K562 (cell line): ENCODE results near the gene C17orf50. TPM values are rescaled to one million over a fixed set of nuclear protein-coding genes. Genes with fewer than 3 reads are reported as not detected.
A peak's percentile ranks its signal among the peaks of the same experiment; 100 is the strongest.

Experiments
- CBFA2T3 ChIP-seq: fragments of 450-650 bp; IDR thresholded peaks from 2 replicates; pipeline ENCODE4 v1.6.1; 2017
- DPF2 ChIP-seq: fragments of 450-650 bp; IDR thresholded peaks from 2 replicates; pipeline ENCODE4 v1.6.1; 2016
- GTF3C2 ChIP-seq: IDR thresholded peaks from 3 replicates; pipeline ENCODE4 v1.6.1; 2011; ENCODE audit warnings: borderline replicate concordance, mild to moderate bottlenecking, moderate library complexity; ENCODE audit not compliant: insufficient read length; ENCODE audit errors: extremely low read depth
- MAX ChIP-seq: sonication (generic); formaldehyde crosslinking; IDR thresholded peaks from 2 replicates; pipeline ENCODE4 v1.9.0; 2022; ENCODE audit warnings: mild to moderate bottlenecking, missing genetic modification reagents
- MCM2 ChIP-seq: fragments of 450-650 bp; IDR thresholded peaks from 2 replicates; pipeline ENCODE4 v1.6.1; 2017; ENCODE audit warnings: low read depth, mild to moderate bottlenecking
- MTA2 ChIP-seq: fragments of 450-650 bp; IDR thresholded peaks from 2 replicates; pipeline ENCODE4 v1.6.1; 2016; ENCODE audit warnings: low read depth
- MXI1 ChIP-seq: IDR thresholded peaks from 2 replicates; pipeline ENCODE4 v1.6.1; 2011; ENCODE audit warnings: low read depth, mild to moderate bottlenecking, improper control_type of control experiment, low read length
- NCOR1 ChIP-seq: fragments of 450-650 bp; IDR thresholded peaks from 2 replicates; pipeline ENCODE4 v1.6.1; 2016; ENCODE audit warnings: mild to moderate bottlenecking, moderate library complexity
- PBX2 ChIP-seq, 2 experiments: IDR thresholded peaks in 1 of 2; conservative IDR thresholded peaks in 1 of 2; 2 replicates each; pipeline ENCODE4 v1.6.1; 2016; ENCODE audit warnings: low read depth in 2 of 2, mild to moderate bottlenecking in 1 of 2, missing compliant biosample characterization in 1 of 2, missing genetic modification characterization in 1 of 2, moderate library complexity in 1 of 2
- TAL1 ChIP-seq: fragments of 450-650 bp; IDR thresholded peaks from 2 replicates; pipeline ENCODE4 v1.6.1; 2016; ENCODE audit warnings: mild to moderate bottlenecking
- TCF3 ChIP-seq: sonication (generic); formaldehyde crosslinking; IDR thresholded peaks from 2 replicates; pipeline ENCODE4 v1.4.0; 2020; ENCODE audit warnings: mild to moderate bottlenecking, missing genetic modification reagents
- TCF7 ChIP-seq: sonication (generic); IDR thresholded peaks from 2 replicates; pipeline ENCODE4 v1.6.1; 2016; ENCODE audit warnings: antibody characterized with exemption, borderline replicate concordance
- ZNF518B ChIP-seq: fragments of 250-450 bp; sonication (Bioruptor Pico); IDR thresholded peaks from 2 replicates; pipeline ENCODE4 v1.5.0; 2021; ENCODE audit warnings: mild to moderate bottlenecking, moderate library complexity
- ZNF639 ChIP-seq, 2 experiments: fragments of 200-800 bp in 1 of 2; sonication (Bioruptor generic) in 1 of 2; sonication (generic) in 1 of 2; formaldehyde crosslinking in 1 of 2; IDR thresholded peaks in 1 of 2; conservative IDR thresholded peaks in 1 of 2; 2 replicates each; pipeline versions ENCODE4 v1.5.0 to v1.6.1; 2016 to 2020; ENCODE audit warnings: missing compliant biosample characterization in 1 of 2, missing genetic modification characterization in 1 of 2, missing genetic modification reagents in 1 of 2
- polyA plus RNA-seq, 8 experiments: library from polyadenylated mRNA; depleted of rRNA in 4 of 8; stranded (reverse) in 5 of 8; unstranded in 3 of 8; fragments of >200 nt; fragmentation: Nextera tagmentation in 2 of 8; fragmentation: Illumina TruSeq in 1 of 8; extraction: Ambion mirVana in 2 of 8; extraction: Trizol in 1 of 8; gene quantifications; 2 replicates each; pipeline versions ENCODE4 v1.2.1 to v1.2.3, GENCODE V29; 2011 to 2014; ENCODE audit warnings: inconsistent platforms in 1 of 8, missing spikeins in 1 of 8
- total RNA-seq, 7 experiments: library from RNA; depleted of rRNA in 6 of 7; stranded (reverse); fragments of >200 nt in 6 of 7; fragmentation: Illumina TruSeq in 2 of 7; extraction: Trizol in 2 of 7; gene quantifications; 2 replicates each; pipeline versions ENCODE4 v1.2.1 to v1.2.3, GENCODE V29; 2011 to 2021; ENCODE audit warnings: low replicate concordance in 1 of 7

C17orf50 gene
- total and polyA plus RNA-seq, 9 of the 15 experiments (the other 6 are each of a cell fraction or from before 2014, with no cell fraction given) = not detected

GRCh38 chr17:35801583-35802224 is 41.0 kb downstream of the C17orf50 start (continued):
- no peak for TF ChIP-seq ZNF518B (CRISPR knock-in tag)
- peak; percentile 75 for TF ChIP-seq CBFA2T3
- TF ChIP-seq TAL1 = peak; percentile 58
- TF ChIP-seq MCM2 = no peak
- no peak for TF ChIP-seq MAX
- peak; percentile 51 for TF ChIP-seq TCF3 (CRISPR knock-in tag)
- TF ChIP-seq TCF7 = no peak
- TF ChIP-seq MTA2 = peak; percentile 40
- peak; percentile 61; the same call in 1 of the 2 replicates for TF ChIP-seq DPF2
- TF ChIP-seq ZNF639 (CRISPR knock-in tag; conservative IDR thresholded peaks at IDR 0.05 in 1 of 2, IDR thresholded peaks at IDR 0.05 in 1 of 2) = no peak
- TF ChIP-seq NCOR1 = peak; percentile 25; the same call in 1 of the 2 replicates
- no peak for TF ChIP-seq PBX2 (CRISPR knock-in tag; IDR thresholded peaks at IDR 0.05; ENCODE audit: low read depth)
- 0 out of 2 replicates have a peak, but pooled peaks have one; percentile 45 for TF ChIP-seq PBX2 (tag; conservative IDR thresholded peaks at IDR 0.05; ENCODE audit: low read depth)
- TF ChIP-seq MXI1 = no peak
- no peak for TF ChIP-seq GTF3C2
